Chondrocyte (in vitro differentiated cells): Measurements from ENCODE around the gene TTC39A. TPM values are rescaled to one million over a fixed set of nuclear protein-coding genes. Genes with fewer than 3 reads are reported as not detected.

Source experiments
- DNase-seq: peaks from one replicate; pipeline ENCODE4 v3.0.0; 2021; ENCODE audit warnings: mixed read lengths, low spot score
- H3K27ac Mint-ChIP-seq: one replicate; pipeline ENCODE4 v1.8.0; 2021; ENCODE audit warnings: mild to moderate bottlenecking, moderate library complexity, mixed read lengths; ENCODE audit not compliant: unreplicated experiment
- H3K27me3 Mint-ChIP-seq: 2 replicates; pipeline ENCODE4 v1.8.0; 2021; ENCODE audit warnings: low read depth, mixed read lengths
- H3K36me3 Mint-ChIP-seq: 2 replicates; pipeline ENCODE4 v1.8.0; 2021; ENCODE audit warnings: low read depth, mixed read lengths
- H3K4me1 Mint-ChIP-seq: 2 replicates; pipeline ENCODE4 v1.8.0; 2021; ENCODE audit warnings: low read depth, mild to moderate bottlenecking, mixed read lengths
- H3K4me3 Mint-ChIP-seq: one replicate; pipeline ENCODE4 v1.8.0; 2021; ENCODE audit warnings: mild to moderate bottlenecking, moderate library complexity, mixed read lengths; ENCODE audit not compliant: unreplicated experiment
- H3K9me3 Mint-ChIP-seq: 2 replicates; pipeline ENCODE4 v1.8.0; 2021; ENCODE audit warnings: low read depth, mixed read lengths
- total RNA-seq: library from RNA; stranded (reverse); gene quantifications from 3 replicates; pipeline ENCODE4 v1.2.1, GENCODE V29; 2021
- TF ChIP-seq, protein P1 (sequence below): fragments of 200-600 bp; sonication (generic); IDR thresholded peaks from 2 replicates; pipeline ENCODE4 v1.5.0; 2021; ENCODE audit warnings: antibody characterized with exemption, mild to moderate bottlenecking, moderate library complexity

The TTC39A gene
- total RNA-seq, 1 donor from 2014 or later = 4.0 TPM

DNA sequence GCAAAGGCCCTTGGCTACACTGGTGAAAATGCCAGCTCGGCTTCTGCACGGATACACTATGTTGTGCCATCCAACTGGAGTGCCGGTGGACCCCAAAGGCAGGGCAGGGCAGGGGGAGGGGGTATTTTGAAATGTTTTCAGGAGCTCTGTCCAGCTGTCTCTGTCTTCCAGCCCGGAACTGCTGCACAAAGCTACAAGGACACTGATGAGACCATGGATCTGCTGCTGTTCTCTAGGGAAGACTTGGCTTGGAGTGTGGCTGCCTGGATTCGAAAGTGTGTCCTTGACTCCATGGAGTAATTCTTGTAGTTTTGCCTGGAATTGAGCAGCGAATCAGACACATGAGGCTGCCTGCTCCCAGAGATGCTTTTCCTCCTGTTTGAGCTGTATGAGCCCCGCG lies 42.4 kb downstream of the TTC39A start:
- no peak for DNase-seq
- H3K9me3 Mint-ChIP-seq = no peaks in the 10 kb centered on the region

DNA sequence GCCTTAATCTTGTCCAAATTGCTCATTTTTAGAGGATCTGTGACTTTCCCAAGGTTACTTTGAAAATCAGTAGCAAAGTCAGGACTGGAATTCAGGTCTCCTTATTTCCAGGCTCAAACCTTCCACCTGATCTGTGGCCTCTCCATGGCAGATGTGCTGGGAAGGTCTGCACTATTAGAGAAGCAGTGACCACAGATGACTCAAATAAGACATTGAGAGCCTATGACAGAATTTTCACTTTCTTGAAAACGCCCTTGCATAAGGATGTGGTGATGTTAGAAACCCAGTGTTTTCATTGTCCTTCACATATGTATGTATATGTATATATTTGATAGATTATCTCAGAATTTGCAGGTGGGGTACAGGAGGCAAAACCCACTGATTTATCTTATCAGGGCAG lies 45.3 kb downstream of the TTC39A start:
- Mint-ChIP-seq H3K27ac (no peak overlapping the region), H3K4me1 (peaks cover 20% of the 10 kb centered on the region), H3K9me3 (no peaks in the 10 kb centered on the region), H3K36me3 (peaks cover 7% of the 10 kb centered on the region), H3K27me3 (no peaks in the 10 kb centered on the region), H3K4me3 (no peak overlapping the region)
- TF ChIP-seq, protein P1, sequence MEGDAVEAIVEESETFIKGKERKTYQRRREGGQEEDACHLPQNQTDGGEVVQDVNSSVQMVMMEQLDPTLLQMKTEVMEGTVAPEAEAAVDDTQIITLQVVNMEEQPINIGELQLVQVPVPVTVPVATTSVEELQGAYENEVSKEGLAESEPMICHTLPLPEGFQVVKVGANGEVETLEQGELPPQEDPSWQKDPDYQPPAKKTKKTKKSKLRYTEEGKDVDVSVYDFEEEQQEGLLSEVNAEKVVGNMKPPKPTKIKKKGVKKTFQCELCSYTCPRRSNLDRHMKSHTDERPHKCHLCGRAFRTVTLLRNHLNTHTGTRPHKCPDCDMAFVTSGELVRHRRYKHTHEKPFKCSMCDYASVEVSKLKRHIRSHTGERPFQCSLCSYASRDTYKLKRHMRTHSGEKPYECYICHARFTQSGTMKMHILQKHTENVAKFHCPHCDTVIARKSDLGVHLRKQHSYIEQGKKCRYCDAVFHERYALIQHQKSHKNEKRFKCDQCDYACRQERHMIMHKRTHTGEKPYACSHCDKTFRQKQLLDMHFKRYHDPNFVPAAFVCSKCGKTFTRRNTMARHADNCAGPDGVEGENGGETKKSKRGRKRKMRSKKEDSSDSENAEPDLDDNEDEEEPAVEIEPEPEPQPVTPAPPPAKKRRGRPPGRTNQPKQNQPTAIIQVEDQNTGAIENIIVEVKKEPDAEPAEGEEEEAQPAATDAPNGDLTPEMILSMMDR = no peak
- no peak for DNase-seq

More for the DNA sequence above, 42.4 kb downstream of the TTC39A start:
- H3K36me3 Mint-ChIP-seq = peaks cover 5% of the 10 kb centered on the region
- TF ChIP-seq, protein P1 = no peak
- peaks cover 8% of the 10 kb centered on the region for H3K4me1 Mint-ChIP-seq
- no peaks in the 10 kb centered on the region for H3K27me3 Mint-ChIP-seq
- no peak overlapping the region for H3K27ac Mint-ChIP-seq
- H3K4me3 Mint-ChIP-seq = no peak overlapping the region

DNA sequence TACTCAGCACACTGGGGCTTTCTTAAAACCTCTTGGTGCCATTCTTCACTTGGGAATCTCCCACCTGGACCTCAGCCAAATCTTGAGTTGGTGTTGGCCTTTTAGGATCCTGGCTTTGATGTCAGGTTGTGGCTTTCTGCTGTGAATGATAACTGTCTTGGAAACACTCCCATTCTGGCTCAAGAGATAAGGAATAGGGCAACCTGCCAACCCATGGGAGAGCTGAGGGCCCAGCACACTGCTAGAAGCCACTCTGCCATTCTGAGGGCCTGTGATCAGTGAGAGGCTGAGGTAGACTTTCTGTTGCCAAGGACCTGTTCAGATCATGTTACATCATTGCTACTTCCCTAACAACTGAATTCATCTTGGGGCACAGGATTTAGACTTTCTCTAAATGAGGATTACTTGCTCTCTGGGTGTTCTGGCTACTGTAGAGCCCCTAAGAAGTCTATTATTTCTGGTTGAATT lies 45.8 kb downstream of the TTC39A start:
- H3K4me1 Mint-ChIP-seq = peaks cover 20% of the 10 kb centered on the region
- TF ChIP-seq, protein P1 = no peak

DNA sequence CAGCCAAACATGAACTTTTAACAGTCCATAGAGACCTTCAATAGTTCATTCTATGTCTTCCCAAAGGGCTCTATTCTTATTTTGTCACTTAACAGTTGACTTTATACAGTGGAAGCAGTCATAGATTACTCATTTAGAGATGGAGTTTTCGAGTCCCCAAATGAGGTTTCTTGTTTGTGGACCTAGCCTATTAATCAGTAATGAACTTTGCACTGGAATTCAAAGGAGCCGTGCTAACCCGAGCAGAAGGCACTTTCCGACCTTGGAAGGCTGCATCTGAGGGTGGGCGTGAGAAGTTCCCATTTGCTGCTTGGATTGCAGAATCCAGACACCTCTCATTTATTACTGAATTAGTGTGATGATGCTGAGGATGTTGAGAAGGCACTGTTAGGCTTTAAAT lies 46.4 kb downstream of the TTC39A start:
- no peaks in the 10 kb centered on the region for H3K9me3 Mint-ChIP-seq
- peaks cover 7% of the 10 kb centered on the region for H3K36me3 Mint-ChIP-seq
- no peaks in the 10 kb centered on the region for H3K27me3 Mint-ChIP-seq
- H3K27ac Mint-ChIP-seq = no peak overlapping the region
- H3K4me3 Mint-ChIP-seq = no peak overlapping the region
- no peak for DNase-seq
- peaks cover 20% of the 10 kb centered on the region for H3K4me1 Mint-ChIP-seq
- TF ChIP-seq, protein P1 = no peak

More for the DNA sequence above, 45.8 kb downstream of the TTC39A start:
- Mint-ChIP-seq H3K36me3 (peaks cover 7% of the 10 kb centered on the region), H3K9me3 (no peaks in the 10 kb centered on the region), H3K27me3 (no peaks in the 10 kb centered on the region), H3K27ac (no peak overlapping the region), H3K4me3 (no peak overlapping the region)
- DNase-seq = no peak

DNA sequence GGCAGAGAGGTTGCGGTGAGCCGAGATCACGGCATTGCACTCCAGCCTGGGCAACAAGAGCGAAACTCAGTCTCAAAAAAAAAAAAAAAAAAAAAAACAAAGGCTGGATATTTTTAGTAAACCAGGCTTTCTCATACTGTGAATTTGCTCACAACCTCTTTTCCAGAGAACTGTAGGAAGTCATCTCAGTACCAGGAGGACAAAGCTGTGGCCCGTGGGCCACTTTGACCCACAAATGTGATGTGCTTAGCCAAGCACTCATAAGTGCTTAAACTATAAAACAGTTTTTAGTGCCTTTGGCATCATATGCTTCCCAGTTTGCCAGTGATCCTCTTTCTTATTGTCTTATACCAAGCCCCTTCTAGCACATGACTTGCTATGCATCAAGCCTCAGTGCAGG lies 47.8 kb downstream of the TTC39A start:
- no peaks in the 10 kb centered on the region for H3K9me3 Mint-ChIP-seq

More for the DNA sequence above, 47.8 kb downstream of the TTC39A start:
- DNase-seq = no peak
- Mint-ChIP-seq H3K4me1 (peaks cover 20% of the 10 kb centered on the region), H3K4me3 (no peak overlapping the region), H3K27me3 (no peaks in the 10 kb centered on the region), H3K36me3 (peaks cover 5% of the 10 kb centered on the region), H3K27ac (peak overlapping the region; percentile 76)
- TF ChIP-seq, protein P1 = no peak
